GM21723 (cell line): ENCODE data around the gene NPIPB13.
"Not testable (repeated sequence)": the region's sequence is repeated elsewhere in the genome, so short reads cannot be mapped to it uniquely, and the experiment has no call there.

Source experiments
- ATAC-seq: cut with Tn5 transposase; IDR thresholded peaks from one replicate; pipeline ENCODE4 v1.9.1; 2021; ENCODE audit warnings: mild to moderate bottlenecking, moderate library complexity; ENCODE audit not compliant: unreplicated experiment

The NPIPB13 gene

GRCh38 chr16:30248379-30248778 is at the start of gene NPIPB13:
TSS of gene NPIPB13 (minus strand) at chr16:30248479. CDS start at chr16:30245573, 2,906 bp downstream.
- ATAC-seq, result not testable (repeated sequence)

- not testable (repeated sequence) for ATAC-seq
Observed at GRCh38 chr16:30282357-30282756, 34.1 kb upstream of the NPIPB13 start.

- not testable (repeated sequence) for ATAC-seq
Observed at GRCh38 chr16:30278523-30278922, 30.2 kb upstream of the NPIPB13 start.

GRCh38 chr16:30217082-30217481 is 31.2 kb downstream of the NPIPB13 start:
- not testable (repeated sequence) for ATAC-seq

- not testable (repeated sequence) for ATAC-seq
Observed at GRCh38 chr16:30211414-30211813, 36.9 kb downstream of the NPIPB13 start.

- not testable (repeated sequence) for ATAC-seq
Observed at GRCh38 chr16:30209032-30209431, 39.2 kb downstream of the NPIPB13 start.

GRCh38 chr16:30207063-30207704 is 41.1 kb downstream of the NPIPB13 start:
- not testable (repeated sequence) for ATAC-seq

- not testable (repeated sequence) for ATAC-seq
Observed at GRCh38 chr16:30206252-30206651, 42.0 kb downstream of the NPIPB13 start.

GRCh38 chr16:30205541-30206236 is 42.6 kb downstream of the NPIPB13 start:
- not testable (repeated sequence) for ATAC-seq

- ATAC-seq, result not testable (repeated sequence)
Observed at GRCh38 chr16:30199608-30200343, 48.5 kb downstream of the NPIPB13 start.

- ATAC-seq, result not testable (repeated sequence)
Observed at GRCh38 chr16:30199049-30199448, 49.2 kb downstream of the NPIPB13 start, which contains the start of gene SULT1A3. TSS of gene SULT1A3 (plus strand) at chr16:30199255. CDS start at chr16:30200729, 1,474 bp downstream.
